H1 (cell line): ENCODE data around the gene UGT1A7. TPM values are rescaled to one million over a fixed set of nuclear protein-coding genes. Genes with fewer than 3 reads are reported as not detected.

ENCODE experiments used
- CTCF ChIA-PET: fragments of 300-600 bp; sonication (Branson Sonifier 250); formaldehyde crosslinking; loops from one replicate; lab custom pipeline; 2021; ENCODE audit not compliant: partially characterized antibody; lab: Charles Lee
- POLR2A ChIA-PET: fragments of 300-600 bp; sonication (Branson Sonifier 250); formaldehyde crosslinking; loops from one replicate; lab custom pipeline; 2021; ENCODE audit warnings: inconsistent platforms; ENCODE audit not compliant: partially characterized antibody; lab: Charles Lee
- DNase-seq, 2 experiments: peaks; one replicate each; pipeline versions ENCODE4 v3.0.0 to v3.0.0-alpha.2; 2010 to 2022; ENCODE audit warnings: low spot score in 2 of 2, low read depth in 1 of 2, mixed read lengths in 1 of 2
- FAIRE-seq: peaks from 2 replicates; lab custom pipeline; 2011; peaks lifted over from hg19 to GRCh38; lab: Jason Lieb, UNC
- H2AFZ ChIP-seq: 2 replicates; pipeline ENCODE4 v1.8.1; 2012; ENCODE audit warnings: low read length, inconsistent platforms
- H2AK5ac ChIP-seq: 2 replicates; pipeline ENCODE4 v1.6.1; 2013; ENCODE audit warnings: low read depth, low read length
- H2BK120ac ChIP-seq: replicated peaks from 2 replicates; pipeline ENCODE3; 2013; ENCODE audit warnings: low read depth, low read length, inconsistent platforms
- H2BK12ac ChIP-seq: 2 replicates; pipeline ENCODE4 v1.6.1; 2013; ENCODE audit warnings: low read depth, low read length
- H2BK15ac ChIP-seq: 2 replicates; pipeline ENCODE4 v1.6.1; 2013; ENCODE audit warnings: low read length
- H2BK20ac ChIP-seq: 2 replicates; pipeline ENCODE4 v1.6.1; 2013; ENCODE audit warnings: low read length
- H2BK5ac ChIP-seq: 2 replicates; pipeline ENCODE4 v1.6.1; 2013; ENCODE audit warnings: low read depth, low read length
- H3K14ac ChIP-seq: 2 replicates; pipeline ENCODE4 v1.6.1; 2013; ENCODE audit warnings: inconsistent platforms; ENCODE audit not compliant: insufficient read length
- H3K18ac ChIP-seq: 2 replicates; pipeline ENCODE4 v1.6.1; 2013; ENCODE audit warnings: low read length; ENCODE audit errors: extremely low read depth
- H3K23ac ChIP-seq: 2 replicates; pipeline ENCODE4 v1.6.1; 2013; ENCODE audit warnings: inconsistent platforms; ENCODE audit not compliant: insufficient read length
- H3K23me2 ChIP-seq: 2 replicates; pipeline ENCODE4 v1.6.1; 2013; ENCODE audit warnings: low read depth, low read length
- H3K27ac ChIP-seq: 2 replicates; pipeline ENCODE4 v1.6.1; 2011; ENCODE audit warnings: low read depth, low read length, inconsistent platforms
- H3K27me3 ChIP-seq, 4 experiments: replicated peaks in 1 of 4; 1 replicate in 1 of 4; 2 replicates in 3 of 4; pipeline versions ENCODE4 v1.6.1 to v1.8.1; 2011 to 2013; ENCODE audit warnings: low read length in 3 of 4, mild to moderate bottlenecking in 3 of 4, inconsistent platforms in 2 of 4, mixed read lengths in 2 of 4, moderate library complexity in 1 of 4; ENCODE audit not compliant: control insufficient read depth in 3 of 4, insufficient read depth in 3 of 4; ENCODE audit errors: extremely low read depth in 1 of 4
- H3K36me3 ChIP-seq, 4 experiments: 2 replicates each; pipeline versions ENCODE4 v1.6.1 to v1.8.1; 2011 to 2013; ENCODE audit warnings: mild to moderate bottlenecking in 4 of 4, low read length in 3 of 4, moderate library complexity in 2 of 4, control low read depth in 1 of 4, inconsistent platforms in 1 of 4; ENCODE audit not compliant: insufficient read depth in 4 of 4, control insufficient read depth in 2 of 4
- H3K4ac ChIP-seq: replicated peaks from 2 replicates; pipeline ENCODE3; 2013; ENCODE audit warnings: low read length, low read depth, mixed read lengths, inconsistent platforms; ENCODE audit not compliant: insufficient read length
- H3K4me1 ChIP-seq, 4 experiments: replicated peaks in 1 of 4; 1 replicate in 1 of 4; 2 replicates in 3 of 4; pipeline versions ENCODE4 v1.6.1 to v1.8.1; 2011 to 2013; ENCODE audit warnings: low read length in 3 of 4, inconsistent platforms in 2 of 4, mixed read lengths in 1 of 4; ENCODE audit not compliant: insufficient read depth in 4 of 4, control insufficient read depth in 3 of 4
- H3K4me2 ChIP-seq, 2 experiments: 2 replicates each; pipeline versions ENCODE4 v1.6.1 to v1.8.1; 2011 to 2013; ENCODE audit warnings: low read depth in 2 of 2, low read length in 2 of 2, control low read depth in 1 of 2, inconsistent platforms in 1 of 2, mild to moderate bottlenecking in 1 of 2; ENCODE audit not compliant: insufficient read depth in 1 of 2
- H3K4me3 ChIP-seq, 4 experiments: fragments of 200-600, 300-600 bp in 1 of 4; sonication (generic), shearing (Covaris generic), sonication (Bioruptor Twin) in 1 of 4; 2 replicates each; pipeline versions ENCODE4 v1.5.1 to v1.8.1; 2011 to 2016; ENCODE audit warnings: low read length in 4 of 4, low read depth in 3 of 4, control low read depth in 2 of 4, inconsistent platforms in 2 of 4, mild to moderate bottlenecking in 2 of 4, mixed read lengths in 1 of 4, moderate library complexity in 1 of 4; ENCODE audit not compliant: insufficient read depth in 2 of 4; ENCODE audit errors: extremely low read depth in 1 of 4
- H3K56ac ChIP-seq: replicated peaks from 2 replicates; pipeline ENCODE3; 2013; ENCODE audit warnings: low read depth, mild to moderate bottlenecking, mixed read lengths, low read length, inconsistent platforms; ENCODE audit not compliant: insufficient read length
- H3K79me1 ChIP-seq: 2 replicates; pipeline ENCODE4 v1.6.1; 2013; ENCODE audit warnings: low read depth, low read length, control low read depth
- H3K79me2 ChIP-seq, 2 experiments: 2 replicates each; pipeline versions ENCODE4 v1.6.1 to v1.8.1; 2012 to 2013; ENCODE audit warnings: low read length in 2 of 2, mild to moderate bottlenecking in 2 of 2, inconsistent platforms in 1 of 2; ENCODE audit not compliant: insufficient read depth in 2 of 2, control insufficient read depth in 1 of 2
- H3K9ac ChIP-seq, 4 experiments: replicated peaks in 1 of 4; 1 replicate in 1 of 4; 2 replicates in 3 of 4; pipeline versions ENCODE4 v1.6.1 to v1.8.1; 2011 to 2013; ENCODE audit warnings: low read depth in 3 of 4, low read length in 3 of 4, control low read depth in 2 of 4, mild to moderate bottlenecking in 2 of 4, moderate library complexity in 2 of 4, inconsistent platforms in 1 of 4; ENCODE audit errors: extremely low read depth in 1 of 4
- H3K9me3 ChIP-seq, 2 experiments: 2 replicates each; pipeline versions ENCODE4 v1.6.1 to v1.8.1; 2012 to 2013; ENCODE audit warnings: mild to moderate bottlenecking in 2 of 2, moderate library complexity in 2 of 2, control low read depth in 1 of 2, inconsistent platforms in 1 of 2, low read depth in 1 of 2, low read length in 1 of 2, mixed read lengths in 1 of 2; ENCODE audit not compliant: insufficient read depth in 2 of 2
- H4K20me1 ChIP-seq, 2 experiments: replicated peaks in 1 of 2; 2 replicates each; pipeline versions ENCODE3 to v1.8.1; 2011 to 2013; ENCODE audit warnings: inconsistent platforms in 2 of 2, low read length in 2 of 2, mild to moderate bottlenecking in 1 of 2; ENCODE audit not compliant: insufficient read depth in 2 of 2, control insufficient read depth in 1 of 2
- H4K5ac ChIP-seq: 2 replicates; pipeline ENCODE4 v1.6.1; 2013; ENCODE audit warnings: low read length, low read depth, mixed read lengths, inconsistent platforms; ENCODE audit not compliant: insufficient read length
- H4K8ac ChIP-seq: 2 replicates; pipeline ENCODE4 v1.8.0; 2013; ENCODE audit warnings: mild to moderate bottlenecking, moderate library complexity, low read length, inconsistent platforms; ENCODE audit not compliant: insufficient read depth; ENCODE audit errors: extremely low read depth
- H4K91ac ChIP-seq: replicated peaks from 2 replicates; pipeline ENCODE3; 2013; ENCODE audit warnings: low read length, mixed read lengths, inconsistent platforms; ENCODE audit not compliant: insufficient read length
- FOSL1 ChIP-seq: IDR thresholded peaks from 2 replicates; pipeline ENCODE4 v1.6.1; 2011; ENCODE audit warnings: mild to moderate bottlenecking, low read depth, low read length, moderate library complexity; ENCODE audit not compliant: insufficient read depth
- RFX5 ChIP-seq: IDR thresholded peaks from 2 replicates; pipeline ENCODE4 v1.6.1; 2011; ENCODE audit warnings: low read depth, low read length, improper control_type of control experiment, borderline replicate concordance
- WGBS, 2 experiments: shearing (Covaris generic) in 1 of 2; methylation state at CpG; one replicate each; pipeline versions ENCODE4 v1.1.6 to v1.1.7; 2013 to 2015; ENCODE audit warnings: low lambda C conversion rate in 2 of 2, mixed read lengths in 2 of 2, inconsistent platforms in 1 of 2, low coverage in 1 of 2, missing lambda C conversion rate in 1 of 2; ENCODE audit not compliant: insufficient replicate concordance in 2 of 2, insufficient coverage in 1 of 2, insufficient read length in 1 of 2; ENCODE audit errors: extremely low coverage in 1 of 2, missing lambda C conversion rate in 1 of 2; 5-methylcytosine and 5-hydroxymethylcytosine counted together
- polyA plus RNA-seq, 7 experiments: library from polyadenylated mRNA; depleted of rRNA in 3 of 7; stranded (reverse) in 5 of 7; unstranded in 2 of 7; fragments of >200 nt in 5 of 7; fragments of 200-250 nt in 2 of 7; gene quantifications; 1 replicate in 5 of 7; 2 replicates in 1 of 7; 4 replicates in 1 of 7; pipeline versions ENCODE4 v1.2.1 to v1.2.3, GENCODE V29; 2011 to 2013; ENCODE audit warnings: missing spikeins in 2 of 7, mixed read lengths in 2 of 7
- total RNA-seq: library from RNA; stranded (reverse); fragmentation: NEBNext Ultra II Directional; extraction: Animal tissue kit (Norgen Biotek cat#: 25700); gene quantifications from 2 replicates; pipeline ENCODE4 v1.2.1, GENCODE V29; 2021

Gene UGT1A7
- total and polyA plus RNA-seq, 2 of the 8 experiments (the other 6 are each of a cell fraction or from before 2014, with no cell fraction given): not detected

- H3K4ac ChIP-seq: no peak overlapping the region
- H3K27me3 ChIP-seq: no peaks in the 10 kb centered on the region
- no peak overlapping the region for H4K5ac ChIP-seq
- TF ChIP-seq FOSL1: no peak
- TF ChIP-seq RFX5: no peak
- FAIRE-seq: no peak
- H3K56ac ChIP-seq: no peak overlapping the region
- H2BK20ac ChIP-seq: no peak overlapping the region
- H3K79me2 ChIP-seq: no peaks in the 10 kb centered on the region
- H3K9me3 ChIP-seq: peaks cover 7 to 15% of the 10 kb centered on the region in 2 experiments; a peak in 3 of 4 replicates
- no peak overlapping the region for H4K8ac ChIP-seq
- H2AK5ac ChIP-seq: no peak overlapping the region
- H4K20me1 ChIP-seq: no peaks in the 10 kb centered on the region
- no peak overlapping the region for H3K23ac ChIP-seq
- no peak overlapping the region for H4K91ac ChIP-seq
- no peak overlapping the region for H2BK15ac ChIP-seq
- WGBS, 2 experiments: 93% methylated on average over 5 of the region's 5 CpGs; no CpG with 5 or more reads in 1 of the 2 experiments
- H3K18ac ChIP-seq: no peak overlapping the region
- H3K14ac ChIP-seq: no peak overlapping the region
- no peak overlapping the region for H3K9ac ChIP-seq
- no peaks in the 10 kb centered on the region for H3K36me3 ChIP-seq
- no peak overlapping the region for H2AFZ ChIP-seq
- no peak overlapping the region for H2BK12ac ChIP-seq
- no peak overlapping the region for H3K4me2 ChIP-seq
- no peak overlapping the region for H3K27ac ChIP-seq
- DNase-seq: no peak
- ChIA-PET POLR2A (no interaction called here), CTCF (no interaction called here)
- peaks cover 2% of the 10 kb centered on the region; the same call in 1 of the 2 replicates for H3K23me2 ChIP-seq
- no peak overlapping the region for H2BK120ac ChIP-seq
- H2BK5ac ChIP-seq: no peak overlapping the region
- no peaks in the 10 kb centered on the region; a peak in 1 of 7 replicates for H3K4me1 ChIP-seq
- H3K4me3 ChIP-seq: no peak overlapping the region
- no peaks in the 10 kb centered on the region for H3K79me1 ChIP-seq
Observed at GRCh38 chr2:233772583-233772982, 90.9 kb downstream of the UGT1A7 start.
